Left kidney (tissue), 2 donors: Measurements from ENCODE around the gene XYLT1. TPM values are rescaled to one million over a fixed set of nuclear protein-coding genes. Genes with fewer than 3 reads are reported as not detected.

Source experiments
- DNase-seq: peaks from one replicate; pipeline ENCODE4 v3.0.0-alpha.2; 2013
- polyA plus RNA-seq: library from polyadenylated mRNA; unstranded; fragments of 120-200 nt; gene quantifications from one replicate; pipeline ENCODE4 v1.2.1, GENCODE V29; 2013; ENCODE audit not compliant: insufficient read length

XYLT1 gene
- polyA plus RNA-seq, 1 donor, result 7.9 TPM

DNA sequence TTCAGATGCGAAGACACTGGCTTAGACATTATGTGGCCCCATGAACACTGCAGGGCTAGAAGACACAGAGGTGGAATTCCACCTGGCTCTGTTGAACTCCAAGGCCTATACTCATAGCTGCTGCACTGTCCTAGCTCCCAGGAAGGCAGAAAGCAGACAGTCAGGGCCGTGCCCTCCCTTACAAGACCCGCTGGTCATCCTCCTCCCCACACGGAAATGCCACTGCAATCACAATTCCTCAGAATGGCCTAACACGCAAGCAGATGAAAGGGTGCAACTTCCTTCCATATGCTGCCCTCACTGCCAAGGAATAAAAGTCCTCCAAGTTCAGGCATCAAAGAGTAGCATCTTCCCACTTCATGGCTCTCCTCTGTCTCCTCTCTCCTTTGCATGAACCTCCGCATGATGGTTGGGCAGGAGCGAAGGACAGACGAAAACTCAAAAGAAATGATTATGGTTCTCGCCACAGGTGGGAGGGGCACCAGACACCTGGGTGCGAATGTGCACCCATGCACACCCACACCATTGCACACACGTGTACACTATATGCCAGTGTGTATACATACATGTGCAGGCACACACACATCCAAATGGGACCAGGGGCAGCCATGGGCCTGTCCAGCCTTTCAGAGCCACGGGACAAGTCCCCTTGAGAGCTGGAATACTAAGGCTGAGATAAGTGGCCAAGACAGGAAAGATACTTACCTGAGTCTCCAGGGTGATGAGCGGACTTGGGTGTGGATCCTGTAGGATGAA is 113.3 kb downstream of the XYLT1 start:
- no peak for DNase-seq

DNA sequence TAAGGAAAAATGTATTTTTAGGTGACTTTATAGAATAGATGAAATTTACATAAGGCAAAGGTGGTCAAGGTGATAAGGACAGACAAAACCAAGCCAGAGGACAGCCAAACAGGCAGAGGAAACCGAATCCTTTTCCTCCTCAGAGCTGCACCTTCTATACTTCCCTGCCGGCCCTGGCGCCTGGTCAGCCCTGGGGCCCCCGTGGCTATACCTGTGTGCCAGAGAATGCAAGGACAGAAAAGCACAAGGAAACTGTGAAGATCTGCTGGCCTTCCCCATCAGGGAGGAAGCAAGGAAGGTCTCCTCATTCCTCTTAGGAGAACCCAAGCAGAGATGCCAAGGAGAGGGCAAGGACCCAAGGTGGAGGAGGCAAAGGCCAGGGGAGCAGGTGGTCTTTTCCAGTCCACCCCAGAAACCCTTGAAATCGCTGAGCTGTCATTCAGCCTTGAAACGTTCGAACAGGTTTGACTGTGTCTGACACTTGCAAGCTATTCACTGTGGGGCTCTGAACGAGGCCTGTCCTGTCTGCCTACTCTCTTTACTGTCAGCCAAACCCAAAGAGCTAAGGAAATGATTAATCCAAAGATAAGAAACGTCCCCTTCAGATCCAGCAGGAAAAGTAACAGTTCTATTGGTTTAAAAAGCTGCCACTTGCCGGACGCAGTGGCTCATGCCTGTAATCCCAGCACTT is 114.4 kb downstream of the XYLT1 start:
- DNase-seq, result no peak

DNA sequence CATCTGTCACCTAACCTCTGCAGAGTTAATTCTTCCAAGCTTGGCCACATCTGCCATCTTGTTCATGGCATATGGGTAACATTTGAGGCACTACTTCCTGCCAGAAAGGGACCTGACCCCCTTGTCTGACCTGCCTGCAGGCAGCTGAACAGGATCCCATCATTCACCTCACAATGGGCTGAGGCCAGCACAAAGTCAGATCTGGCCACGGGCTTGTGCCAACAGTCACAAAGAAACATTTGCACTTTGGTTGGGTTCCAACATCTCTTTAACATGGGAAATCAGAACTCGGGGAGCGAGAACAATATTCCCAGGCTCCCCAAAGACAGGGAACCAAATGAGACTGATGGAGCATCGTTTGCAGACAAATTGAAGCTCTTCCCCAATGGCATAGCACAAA is 116.1 kb downstream of the XYLT1 start:
- DNase-seq, result no peak

DNA sequence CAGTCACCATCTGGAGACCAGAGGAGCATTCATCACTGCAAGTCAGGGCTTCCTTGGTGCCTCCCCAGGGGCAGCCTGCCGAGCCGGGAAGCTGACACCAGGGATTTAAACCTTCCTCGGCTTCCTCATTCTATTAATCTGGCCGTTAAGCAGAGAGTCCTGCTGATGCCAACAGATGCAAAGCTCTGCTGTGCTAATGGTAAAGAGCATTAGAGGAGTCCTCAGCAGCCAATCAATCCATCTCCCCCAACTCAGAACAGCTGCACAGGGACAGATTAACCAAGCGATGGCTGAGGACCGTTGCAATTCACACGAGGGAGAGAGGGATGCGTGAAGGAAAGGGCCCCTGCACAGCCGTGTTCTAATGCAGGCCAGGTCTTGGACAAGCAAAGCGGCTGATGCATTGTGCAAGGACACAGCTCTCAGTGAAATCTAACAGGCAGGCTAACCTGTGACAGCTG is 116.6 kb downstream of the XYLT1 start:
- DNase-seq, result no peak

DNA sequence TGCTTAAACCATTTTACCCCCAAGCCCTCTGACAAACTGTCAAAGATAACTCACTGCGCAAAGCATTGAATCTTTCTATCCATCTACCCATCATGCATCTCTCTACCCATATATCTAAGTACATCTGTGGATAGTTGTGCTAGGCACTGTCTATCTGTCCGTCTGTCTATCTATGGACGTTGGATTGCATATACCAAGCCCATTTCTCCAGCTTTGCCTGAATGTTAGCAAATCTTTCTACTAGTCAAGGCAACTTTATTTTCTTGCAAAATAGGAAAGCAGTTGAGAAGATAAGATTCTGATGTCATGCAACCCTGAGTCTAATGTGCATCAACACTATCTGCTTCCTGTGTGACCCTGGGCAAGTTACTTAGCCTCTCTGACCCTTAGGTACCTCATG is 117.2 kb downstream of the XYLT1 start:
- no peak for DNase-seq

DNA sequence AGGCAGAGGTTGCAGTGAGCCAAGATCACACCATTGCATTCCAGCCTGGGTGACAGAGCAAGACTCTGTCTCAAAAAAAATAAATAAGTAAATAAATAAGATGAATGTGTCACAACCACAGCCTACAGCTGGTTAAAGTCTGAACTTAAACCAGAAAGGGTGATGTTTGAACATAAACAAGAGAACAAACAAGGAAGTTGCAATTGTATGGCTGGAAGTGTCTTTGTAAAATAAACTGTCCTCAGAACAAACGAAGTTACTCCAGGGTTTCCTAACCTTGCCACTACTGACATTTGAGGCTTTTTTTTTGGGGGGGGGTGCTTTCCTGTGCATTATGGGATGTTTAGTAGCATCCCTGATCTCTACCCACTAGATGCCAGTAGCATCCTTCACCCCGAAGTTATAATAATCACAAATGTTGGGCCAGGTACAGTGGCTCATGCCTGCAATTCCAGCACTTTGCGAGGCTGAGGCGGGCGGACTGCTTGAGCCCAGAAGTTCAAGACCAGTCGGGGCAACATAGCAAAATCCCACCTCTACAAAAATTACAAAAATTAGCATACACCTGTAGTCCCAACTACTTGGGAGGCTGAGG is 119.2 kb downstream of the XYLT1 start:
- no peak for DNase-seq

DNA sequence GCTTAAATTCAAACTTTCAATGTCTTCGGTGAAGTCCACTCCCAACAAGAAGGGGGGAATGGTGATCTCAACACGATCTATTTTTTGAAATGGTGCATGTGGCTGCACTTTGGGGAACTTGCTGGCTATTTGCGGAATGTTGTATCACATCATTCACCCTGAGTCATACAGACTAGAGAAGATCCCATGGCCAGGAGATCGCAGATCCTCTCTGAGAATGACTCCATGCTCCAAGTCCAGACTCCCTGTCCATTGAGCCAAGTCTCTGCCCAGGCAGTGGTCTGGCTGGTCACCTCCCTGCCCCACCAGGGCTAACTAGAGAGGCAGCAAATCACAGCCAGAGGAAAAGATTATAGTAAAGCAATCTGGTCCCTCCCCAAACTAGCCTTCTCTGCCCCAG is 120.6 kb downstream of the XYLT1 start:
- DNase-seq, result no peak

DNA sequence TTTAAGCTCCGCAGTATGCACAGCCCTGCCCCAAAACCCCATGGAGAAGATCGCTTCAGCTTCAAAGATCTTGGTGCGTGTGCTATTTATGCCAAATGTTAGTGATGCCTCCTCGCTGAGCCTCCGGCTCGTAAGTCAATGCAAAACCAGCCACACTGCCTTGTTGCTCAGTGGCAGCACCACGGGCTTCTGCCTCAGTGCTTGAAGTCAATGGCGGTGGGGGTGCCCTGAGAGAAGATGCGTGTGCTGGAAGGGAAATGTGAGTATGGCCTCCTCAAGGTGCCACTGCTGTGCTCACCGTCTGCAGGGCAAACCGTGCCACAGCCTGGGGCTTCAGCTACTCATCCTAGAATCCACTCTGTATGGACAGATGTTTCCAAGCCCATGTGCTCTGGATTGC is 121.9 kb downstream of the XYLT1 start:
- DNase-seq, result no peak

DNA sequence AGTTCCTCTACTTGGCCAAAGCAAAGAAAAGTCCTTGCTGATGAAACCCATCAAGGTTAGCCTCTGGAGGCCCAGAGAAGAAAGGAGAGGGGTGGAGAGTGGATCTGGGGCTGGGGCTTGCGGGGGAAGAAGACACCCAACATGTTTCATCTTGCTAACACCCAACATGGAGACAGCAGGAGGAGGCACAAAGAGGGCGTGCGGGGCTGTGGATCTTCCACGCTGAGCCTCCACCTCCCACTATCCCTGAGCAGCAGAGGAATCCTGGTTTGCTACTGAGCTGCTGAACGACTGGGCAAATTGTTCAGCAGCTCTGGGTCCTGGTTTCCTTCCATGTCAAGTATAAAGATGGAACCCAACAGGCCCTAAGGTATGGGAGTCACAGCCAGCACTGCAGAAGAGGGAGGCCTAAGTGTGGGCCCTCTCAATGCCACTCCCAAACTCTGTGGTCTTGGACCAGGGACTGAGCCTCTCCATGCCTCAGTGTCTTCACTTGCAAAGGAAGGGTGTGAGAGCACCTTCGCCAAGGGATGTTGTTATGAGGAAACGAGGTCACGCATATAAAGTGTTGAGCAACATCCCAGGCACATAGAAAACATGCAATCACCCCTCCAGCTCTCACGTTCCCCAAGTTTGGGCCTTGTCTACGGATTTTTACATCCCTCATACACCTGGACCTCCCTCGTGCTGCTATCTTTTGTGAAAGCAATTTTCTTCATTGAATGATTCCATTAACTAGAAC is 122.5 kb downstream of the XYLT1 start:
- DNase-seq, result no peak

DNA sequence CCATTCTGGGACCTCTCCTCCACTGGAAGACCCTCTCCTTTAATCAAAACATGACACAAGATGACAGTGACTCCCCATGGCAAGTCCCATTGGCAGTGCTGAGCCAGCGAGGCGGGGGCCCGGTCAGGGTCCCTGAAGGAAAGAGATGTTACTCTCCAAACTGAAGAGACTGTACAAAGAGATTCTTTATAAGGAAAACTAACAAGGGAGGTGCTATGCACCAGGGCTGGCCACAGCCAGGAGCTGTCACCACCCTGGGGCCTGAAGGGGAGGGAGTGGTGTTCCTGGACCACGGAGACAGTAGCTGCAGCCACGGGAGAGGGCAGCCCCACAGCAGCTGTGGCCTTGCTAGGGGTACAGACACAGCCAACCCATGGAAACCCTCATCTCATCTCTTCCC is 123.1 kb downstream of the XYLT1 start:
- no peak for DNase-seq

DNA sequence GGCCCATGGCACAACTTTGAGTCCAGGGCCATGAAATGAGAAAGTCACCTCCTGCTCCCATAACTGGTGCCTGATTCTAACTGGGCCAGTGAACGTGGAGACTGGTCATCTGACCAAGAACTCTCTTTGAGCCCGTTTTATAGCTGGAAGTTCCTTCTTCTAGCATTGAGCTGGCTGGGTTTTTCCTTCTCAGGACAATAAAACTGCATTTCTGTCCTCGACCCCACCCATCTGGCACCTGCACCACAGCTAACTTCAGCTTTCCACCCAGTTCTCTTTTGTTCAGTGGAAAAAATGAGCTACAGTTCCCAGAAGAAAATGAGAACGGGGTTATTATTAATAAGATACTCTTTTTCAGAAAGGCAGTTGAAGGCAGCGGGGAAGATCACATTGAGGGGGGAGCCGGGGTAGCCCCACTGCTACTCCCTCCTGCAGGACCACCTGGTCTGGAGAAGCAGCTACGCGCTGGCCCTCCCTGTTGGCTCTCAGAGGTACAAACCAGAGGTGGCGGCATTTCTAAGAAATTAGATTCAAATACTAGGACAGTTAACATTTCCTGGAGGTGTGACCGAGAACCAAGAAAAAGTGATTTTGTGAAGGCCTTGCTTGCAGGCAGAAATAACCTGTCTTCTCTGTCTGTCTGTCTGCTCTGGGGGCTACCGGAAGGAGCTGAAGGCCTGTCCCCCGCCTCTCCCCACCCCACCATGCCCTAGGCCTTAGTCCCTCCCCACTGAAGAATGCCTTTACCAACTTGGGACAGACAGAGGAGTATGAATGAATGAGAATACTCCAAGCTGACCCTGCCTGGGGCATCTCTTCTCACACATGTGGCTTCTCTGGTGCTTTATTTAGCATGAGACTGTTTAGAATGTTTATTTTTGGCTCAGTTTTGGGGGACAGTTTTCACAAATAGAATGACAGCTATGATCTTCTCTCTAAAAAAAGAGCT is 123.9 kb downstream of the XYLT1 start:
- DNase-seq, result no peak

DNA sequence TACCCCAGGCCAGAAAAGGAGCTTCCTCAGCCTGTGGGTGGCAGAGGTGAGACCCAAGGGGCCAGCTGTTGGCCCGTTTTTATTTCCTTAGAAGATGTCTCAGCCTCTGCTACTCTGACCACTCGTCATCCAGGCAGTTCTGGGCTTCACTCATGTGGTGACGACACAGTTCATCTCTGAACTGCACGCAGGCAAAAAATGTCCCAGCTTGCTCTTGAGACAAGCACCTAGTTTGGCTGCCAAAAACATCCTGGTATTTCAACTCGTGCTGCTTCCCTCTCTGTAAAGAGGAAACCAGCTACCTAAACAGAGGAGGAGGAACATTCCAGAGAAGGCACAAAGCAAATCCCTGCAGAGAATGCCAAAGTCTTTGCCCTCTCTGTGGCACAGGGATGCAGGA is 125.7 kb downstream of the XYLT1 start:
- no peak for DNase-seq

DNA sequence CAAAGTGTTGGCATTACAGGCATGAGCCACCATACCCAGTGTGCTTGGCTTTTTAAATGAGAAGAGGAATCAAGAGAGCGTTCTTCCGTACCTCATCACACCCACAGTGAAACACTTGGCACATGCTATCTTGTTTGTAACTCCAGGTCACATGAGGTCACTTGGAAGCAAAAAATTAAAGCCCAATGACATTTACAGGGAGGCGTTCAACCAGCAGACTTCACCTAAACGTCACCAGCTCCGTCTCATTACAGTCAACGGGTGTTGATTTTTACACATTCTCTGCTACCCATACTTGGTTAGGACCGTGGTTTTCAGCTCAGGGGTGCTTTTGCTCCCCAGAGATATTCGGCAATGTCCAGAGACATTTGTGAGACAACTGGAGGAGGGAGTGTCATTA is 127.0 kb downstream of the XYLT1 start:
- DNase-seq, result no peak

DNA sequence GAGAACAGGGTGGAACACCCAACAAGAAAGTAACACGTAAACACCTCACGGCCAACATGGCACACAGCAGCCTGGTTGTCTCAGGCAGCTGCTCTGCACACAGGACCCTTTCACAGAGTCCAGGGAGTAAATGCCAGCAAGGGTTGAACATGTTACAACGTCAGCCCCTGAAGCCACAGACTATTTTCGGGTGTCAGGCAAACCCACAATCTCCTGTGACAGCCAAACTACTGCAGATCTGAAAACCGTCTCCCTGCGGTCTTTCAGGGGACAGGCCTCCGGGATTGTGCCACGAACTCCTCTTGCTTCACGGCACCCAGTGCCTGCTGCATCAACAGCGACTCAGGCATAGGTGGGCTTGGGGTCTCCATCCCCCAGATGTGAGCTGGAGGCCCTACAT is 127.7 kb downstream of the XYLT1 start:
- DNase-seq, result no peak

DNA sequence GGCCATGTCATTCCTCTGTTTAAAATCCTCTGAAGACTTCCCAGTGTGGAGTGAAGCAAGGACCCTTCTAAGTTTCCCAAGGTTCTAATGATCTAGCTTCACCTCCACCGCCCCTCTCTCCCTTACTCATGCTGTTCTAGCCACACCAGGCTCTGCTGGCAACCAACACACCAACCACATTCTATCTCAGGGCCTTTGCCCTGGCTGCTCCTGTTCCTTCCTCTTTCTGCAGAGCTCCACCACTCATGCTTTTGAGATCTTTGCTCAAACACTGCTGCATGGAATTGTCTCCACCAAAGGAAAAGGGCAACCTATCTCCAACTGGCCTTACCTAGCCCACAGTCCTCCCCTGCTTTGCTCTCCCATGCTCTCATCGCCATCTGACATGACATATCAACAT is 128.7 kb downstream of the XYLT1 start:
- DNase-seq, result no peak

DNA sequence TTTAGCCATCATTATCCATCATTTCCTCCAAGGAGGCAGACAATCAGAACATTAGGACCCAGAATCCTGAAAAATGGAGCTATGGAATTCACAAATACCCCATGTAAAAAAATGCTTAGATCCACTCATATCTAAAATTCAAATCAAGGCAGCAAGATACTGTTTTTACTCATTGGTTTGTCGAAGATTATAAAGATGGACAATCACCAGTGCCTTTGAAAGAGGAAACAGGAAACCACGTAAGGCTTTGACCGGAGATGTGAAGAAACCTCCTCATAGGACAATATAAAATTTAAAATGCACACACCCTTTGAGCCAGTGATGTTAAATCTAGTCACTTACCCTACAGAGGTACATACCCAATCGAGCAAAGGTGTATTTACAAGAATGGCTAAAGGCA is 130.0 kb downstream of the XYLT1 start:
- no peak for DNase-seq

DNA sequence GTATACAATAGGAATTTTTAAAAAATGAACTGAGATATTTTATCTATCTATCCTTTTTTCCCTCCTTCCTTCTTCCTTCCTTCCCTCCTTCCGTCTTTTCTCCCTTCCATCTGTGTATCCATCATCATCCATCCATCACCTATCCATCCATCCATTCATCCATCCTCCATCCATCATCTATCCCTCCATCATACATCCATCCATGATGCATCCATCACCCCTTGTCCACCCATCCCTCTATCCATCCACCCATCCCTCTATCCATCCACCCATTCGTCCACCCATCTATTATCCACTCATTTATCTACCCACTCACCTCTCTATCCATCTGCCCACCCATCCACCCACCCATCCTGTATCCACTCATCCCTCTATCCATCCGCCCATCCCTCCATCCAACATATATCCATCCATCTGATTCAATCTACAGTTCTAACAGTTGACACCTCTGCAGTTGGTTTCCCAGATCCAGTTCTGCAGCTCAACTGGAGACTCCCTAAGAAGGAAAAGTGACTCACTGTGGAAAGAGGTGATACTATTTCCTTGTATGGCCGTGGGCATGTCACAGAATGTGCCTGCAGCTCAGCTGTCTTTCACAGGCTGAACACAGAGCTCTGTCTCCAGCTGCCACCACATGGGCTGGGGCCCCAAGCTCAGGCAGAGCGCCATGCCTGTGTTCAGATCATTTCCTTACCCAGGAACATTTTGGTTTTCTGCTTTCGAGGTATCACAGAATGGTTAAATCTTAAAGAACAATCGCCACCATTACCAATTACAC is 130.8 kb downstream of the XYLT1 start:
- DNase-seq, result no peak

DNA sequence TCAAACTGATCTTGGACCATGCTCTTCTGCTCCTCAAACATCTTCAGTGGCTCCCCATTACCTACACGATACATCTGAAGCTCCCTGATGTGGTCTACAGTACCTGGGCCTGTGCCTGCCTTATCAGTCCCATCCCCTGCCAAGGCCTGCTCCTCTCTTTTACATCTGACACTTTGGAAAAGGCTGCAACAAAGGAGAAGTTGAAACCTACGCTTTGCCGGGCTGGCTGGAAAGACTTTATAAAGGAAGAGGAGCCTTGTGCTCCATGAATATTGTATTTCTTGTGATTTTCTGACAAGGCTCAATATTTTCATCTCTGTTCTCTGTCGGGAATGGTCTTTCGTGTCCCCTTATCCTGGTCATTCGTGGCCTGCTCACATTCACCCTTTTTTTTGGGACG is 132.5 kb downstream of the XYLT1 start:
- no peak for DNase-seq

DNA sequence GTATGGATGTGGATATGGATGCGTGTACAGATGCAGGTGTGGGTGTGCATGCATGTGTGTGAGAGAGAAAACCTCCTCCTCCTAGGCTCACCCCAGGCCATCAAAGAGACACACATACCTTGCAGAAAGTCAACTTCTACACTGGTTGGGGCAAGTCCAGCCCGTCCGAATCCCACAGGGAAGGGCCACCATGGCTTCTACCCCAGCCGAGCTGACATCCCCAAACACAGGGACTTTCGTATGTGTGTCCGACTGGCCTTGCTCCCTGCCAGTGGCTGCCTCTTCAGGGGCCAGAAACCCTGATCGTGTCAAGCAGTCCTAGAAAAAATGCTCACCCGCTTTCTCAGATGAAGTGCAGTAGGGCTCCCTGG is 134.2 kb downstream of the XYLT1 start:
- no peak for DNase-seq

DNA sequence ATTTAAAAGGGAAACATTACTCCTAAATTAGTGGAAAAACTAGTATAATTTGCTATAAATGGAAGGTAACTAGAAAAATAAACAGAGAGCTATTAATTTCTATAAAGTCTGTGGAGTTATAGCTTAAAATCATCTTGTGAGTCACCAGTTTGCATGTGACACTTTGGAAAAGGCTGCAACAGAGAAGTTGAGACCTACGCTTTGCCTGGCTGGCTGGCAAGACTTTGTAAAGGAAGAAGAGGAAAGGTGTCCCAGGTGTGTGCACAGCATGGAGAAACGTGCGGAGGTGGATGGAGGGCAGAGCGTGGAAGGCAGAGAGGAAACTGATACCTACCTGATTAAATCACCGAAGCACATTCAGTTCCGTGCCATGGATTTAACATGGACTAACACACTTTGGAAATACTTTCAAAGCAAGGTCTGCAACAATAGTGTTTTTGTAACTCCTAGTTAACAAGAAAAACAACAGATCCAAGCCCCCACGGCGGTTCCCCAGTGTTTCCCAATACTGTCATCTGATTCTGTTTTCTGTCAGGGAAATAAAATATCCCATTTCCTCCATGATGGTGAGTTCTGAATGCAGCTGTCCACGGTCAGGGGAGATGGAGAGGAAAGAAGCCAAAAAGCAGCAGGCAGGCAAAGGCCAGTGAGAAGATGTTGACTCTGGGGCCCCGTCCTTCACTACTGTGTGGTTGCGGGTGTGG is 134.8 kb downstream of the XYLT1 start:
- DNase-seq, result no peak
